Measurements from ENCODE around the gene VSIG2. TPM values are rescaled to one million over a fixed set of nuclear protein-coding genes. Genes with fewer than 3 reads are reported as not detected.
"Not testable (repeated sequence)": the region's sequence is repeated elsewhere in the genome, so short reads cannot be mapped to it uniquely, and the experiment has no call there.

VSIG2 gene
- total and polyA plus RNA-seq, 12 donors: 0.55 to 2.3 (median 1.1) TPM

DNA sequence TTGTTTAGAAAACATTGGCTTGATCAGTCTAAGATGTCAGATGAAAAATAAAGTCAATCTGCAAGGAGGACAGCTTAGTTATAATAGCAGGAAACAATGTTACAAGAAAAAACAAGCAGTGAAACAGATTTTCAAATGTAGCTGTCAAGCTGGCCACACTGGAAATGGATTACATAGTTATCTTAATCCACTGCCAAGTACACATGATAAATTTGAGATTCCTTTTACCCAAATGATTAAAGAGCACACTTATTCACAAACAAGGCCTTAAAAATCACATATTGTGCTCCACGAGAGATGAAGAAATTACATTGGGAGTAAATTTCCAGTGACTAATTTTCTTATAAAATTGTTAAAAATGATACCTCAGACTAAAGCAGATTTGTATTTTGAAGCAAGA, 27.5 kb upstream of the VSIG2 start:
- ATAC-seq: no peak
- intact Hi-C loops (cut with DNase I): loop anchor here in 1 of 10 donors (10.0 kb wide), 1 partner anchor 55 kb away; no protein-coding TSS in a partner anchor
- TF ChIP-seq CTCF (IDR thresholded peaks at IDR 0.05): no peak
- H3K9me3 ChIP-seq: no peaks in the 10 kb centered on the region
- no peaks in the 10 kb centered on the region for H3K27me3 ChIP-seq
- 70% methylated on average over 1 of the region's 1 CpG for WGBS, 2 donors
- no peak overlapping the region for H3K27ac ChIP-seq
- no peak overlapping the region for H3K4me3 ChIP-seq
- peaks cover 0 to 11% (median 0%) of the 10 kb centered on the region in 9 donors for H3K36me3 ChIP-seq
- DNase-seq: no peak
- peaks cover 0 to 3% (median 0%) of the 10 kb centered on the region in 9 donors for H3K4me1 ChIP-seq

GRCh38 chr11:124778281-124778680, 26.2 kb upstream of the VSIG2 start:
- Histone ChIP-seq H3K27me3 (no peaks in the 10 kb centered on the region), H3K27ac (no peak overlapping the region), H3K4me1 (peaks cover 0 to 3% (median 0%) of the 10 kb centered on the region in 9 donors), H3K4me3 (no peak overlapping the region), H3K36me3 (peaks cover 0 to 20% (median 0%) of the 10 kb centered on the region in 9 donors), H3K9me3 (no peaks in the 10 kb centered on the region)
- WGBS, 2 donors: 81 to 90% methylated on average over 2 of the region's 2 CpGs
- DNase-seq (no peak), ATAC-seq (no peak)
- peak in 3 of 9 donors; percentile 15 to 24 (median 18) for TF ChIP-seq CTCF (IDR thresholded peaks at IDR 0.05)
- intact Hi-C loops (cut with DNase I): loop anchor here in 1 of 10 donors (10.0 kb wide), 1 partner anchor 57 kb away; no protein-coding TSS in a partner anchor

DNA sequence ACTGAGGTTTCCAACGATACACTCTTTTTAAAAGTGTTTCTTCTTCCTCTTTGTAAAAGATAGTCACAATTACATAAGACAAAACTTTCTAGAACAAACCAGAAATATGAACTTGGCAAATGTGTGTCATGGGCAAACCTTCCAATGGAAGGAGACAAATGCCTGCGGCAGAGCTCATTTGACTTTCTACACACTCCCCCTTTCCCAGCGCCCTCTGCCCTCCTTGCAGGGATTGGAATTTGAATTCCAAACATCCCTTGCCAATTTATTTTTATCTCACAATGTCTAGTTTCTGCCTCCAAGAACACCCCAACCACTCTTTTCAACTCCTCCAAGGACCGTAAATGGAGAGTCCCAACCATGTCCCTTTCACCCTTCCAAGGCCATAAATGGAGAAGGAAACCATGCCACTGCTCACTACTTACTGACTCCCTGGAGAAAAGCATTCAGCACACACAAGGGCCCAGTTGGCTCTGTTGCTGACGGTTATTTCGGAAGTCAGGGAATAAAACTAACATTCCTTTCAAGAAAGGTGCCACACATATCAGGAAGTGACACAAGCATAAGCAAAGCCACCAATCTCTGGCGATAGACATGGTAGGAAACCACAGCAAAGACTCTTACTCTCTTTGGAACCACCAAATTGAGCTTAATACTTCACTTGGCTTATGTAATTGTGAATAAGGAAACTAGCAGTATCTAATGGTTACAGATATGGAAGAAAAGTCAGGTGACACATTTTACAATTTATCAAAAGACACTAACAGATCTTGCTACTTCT, 25.0 kb upstream of the VSIG2 start:
- no peak for DNase-seq
- peaks cover 0 to 3% (median 0%) of the 10 kb centered on the region in 9 donors for H3K4me1 ChIP-seq
- intact Hi-C loops (cut with DNase I): loop anchor here in 1 of 10 donors (10.0 kb wide), 1 partner anchor 58 kb away; no protein-coding TSS in a partner anchor
- peak in 1 of 8 donors; percentile 23 for ATAC-seq
- 89 to 91% methylated on average over 7 of the region's 7 CpGs for WGBS, 2 donors
- no peak for TF ChIP-seq CTCF (IDR thresholded peaks at IDR 0.05)
- no peak overlapping the region for H3K27ac ChIP-seq
- no peaks in the 10 kb centered on the region for H3K27me3 ChIP-seq
- H3K36me3 ChIP-seq: peaks cover 0 to 33% (median 3%) of the 10 kb centered on the region in 9 donors
- H3K4me3 ChIP-seq: no peak overlapping the region
- H3K9me3 ChIP-seq: no peaks in the 10 kb centered on the region

DNA sequence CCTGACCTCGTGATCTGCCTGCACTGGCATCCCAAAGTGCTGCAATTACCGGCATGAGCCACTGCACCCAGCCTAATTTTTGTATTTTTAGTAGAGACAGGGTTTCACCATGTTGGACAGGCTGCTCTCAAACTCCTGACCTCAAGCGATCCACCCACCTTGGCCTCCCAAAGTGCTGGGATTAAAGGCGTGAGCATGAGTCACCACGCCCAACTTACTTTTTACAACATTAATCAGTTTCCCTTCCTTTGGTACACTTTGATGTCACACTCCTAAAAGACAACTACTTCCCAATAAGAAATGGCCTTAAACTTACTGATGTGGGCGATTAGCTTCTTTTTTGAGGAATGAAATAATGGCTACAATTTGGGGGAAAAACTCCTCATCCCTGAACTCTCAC, 18.9 kb upstream of the VSIG2 start:
- H3K36me3 ChIP-seq: peaks cover 0 to 84% (median 27%) of the 10 kb centered on the region in 9 donors
- WGBS, 2 donors: 95 to 97% methylated on average over 6 of the region's 6 CpGs
- H3K27ac ChIP-seq, H3K27me3 ChIP-seq, H3K4me3 ChIP-seq, H3K4me1 ChIP-seq, ATAC-seq, H3K9me3 ChIP-seq, DNase-seq: not testable (repeated sequence)
- intact Hi-C loops (cut with DNase I): loop anchor here in 1 of 10 donors (10.0 kb wide), 1 partner anchor 64 kb away; no protein-coding TSS in a partner anchor

All from heart right ventricle (tissue), 16 donors.